ENCODE data around the gene ADGRD2. TPM values are rescaled to one million over a fixed set of nuclear protein-coding genes. Genes with fewer than 3 reads are reported as not detected.

Gene ADGRD2
- total and polyA plus RNA-seq, 7 donors, result not detected

- Histone ChIP-seq H3K4me3 (no peak overlapping the region), H3K4me1 (peaks cover 0 to 11% (median 10%) of the 10 kb centered on the region in 4 donors), H3K27ac (no peak overlapping the region), H3K9me3 (no peaks in the 10 kb centered on the region), H3K27me3 (peaks cover 21 to 82% (median 53%) of the 10 kb centered on the region in 3 donors), H3K36me3 (no peaks in the 10 kb centered on the region)
- TF ChIP-seq EP300 (IDR thresholded peaks at IDR 0.05) (no peak), POLR2AphosphoS5 (IDR thresholded peaks at IDR 0.05) (no peak)
- 11 to 22% methylated on average over 7 of the region's 7 CpGs for WGBS, 2 donors
- no peak for DNase-seq
- intact Hi-C loops (cut with DNase I), result no loop called here
Measured at GRCh38 chr9:124480621-124480981, 30.4 kb downstream of the ADGRD2 start.

- Histone ChIP-seq H3K4me3 (no peak overlapping the region), H3K27ac (no peak overlapping the region), H3K9me3 (no peaks in the 10 kb centered on the region), H3K36me3 (no peaks in the 10 kb centered on the region), H3K27me3 (peaks cover 21 to 82% (median 51%) of the 10 kb centered on the region in 3 donors), H3K4me1 (peaks cover 0 to 11% (median 10%) of the 10 kb centered on the region in 4 donors)
- no peak for DNase-seq
- TF ChIP-seq POLR2AphosphoS5 (IDR thresholded peaks at IDR 0.05) (no peak), POLR2A (IDR thresholded peaks at IDR 0.05) (no peak), EP300 (IDR thresholded peaks at IDR 0.05) (no peak), CTCF (IDR thresholded peaks at IDR 0.05) (no peak)
- intact Hi-C loops (cut with DNase I), result no loop called here
- 55 to 68% methylated on average over 17 of the region's 17 CpGs for WGBS, 2 donors
Measured at GRCh38 chr9:124481115-124481514, 30.9 kb downstream of the ADGRD2 start.

GRCh38 chr9:124482431-124483031 is 32.3 kb downstream of the ADGRD2 start:
- no peak for DNase-seq
- H3K9me3 ChIP-seq, result no peaks in the 10 kb centered on the region
- peaks cover 18 to 82% (median 50%) of the 10 kb centered on the region in 3 donors for H3K27me3 ChIP-seq
- H3K27ac ChIP-seq, result no peak overlapping the region
- no peak for TF ChIP-seq POLR2AphosphoS5 (IDR thresholded peaks at IDR 0.05)
- TF ChIP-seq CTCF (IDR thresholded peaks at IDR 0.05), result no peak
- no peak for TF ChIP-seq EP300 (IDR thresholded peaks at IDR 0.05)
- TF ChIP-seq POLR2A (IDR thresholded peaks at IDR 0.05), result no peak
- H3K4me3 ChIP-seq, result no peak overlapping the region
- H3K4me1 ChIP-seq, result peaks cover 0 to 7% (median 6%) of the 10 kb centered on the region in 4 donors
- intact Hi-C loops (cut with DNase I), result no loop called here
- H3K36me3 ChIP-seq, result no peaks in the 10 kb centered on the region
- 20 to 42% methylated on average over 26 of the region's 26 CpGs for WGBS, 2 donors

GRCh38 chr9:124483481-124483880 is 33.2 kb downstream of the ADGRD2 start:
- no peaks in the 10 kb centered on the region for H3K9me3 ChIP-seq
- TF ChIP-seq POLR2AphosphoS5 (IDR thresholded peaks at IDR 0.05) (no peak), POLR2A (IDR thresholded peaks at IDR 0.05) (no peak), CTCF (IDR thresholded peaks at IDR 0.05) (no peak), EP300 (IDR thresholded peaks at IDR 0.05) (no peak)
- H3K27ac ChIP-seq, result no peak overlapping the region
- intact Hi-C loops (cut with DNase I), result no loop called here
- no peaks in the 10 kb centered on the region for H3K4me1 ChIP-seq
- 95% methylated on average over 9 of the region's 9 CpGs for WGBS, 2 donors
- no peak for DNase-seq
- no peak overlapping the region for H3K4me3 ChIP-seq
- no peaks in the 10 kb centered on the region for H3K36me3 ChIP-seq
- H3K27me3 ChIP-seq, result peaks cover 9 to 81% (median 45%) of the 10 kb centered on the region in 3 donors

- H3K27me3 ChIP-seq, result peaks cover 8 to 70% (median 29%) of the 10 kb centered on the region in 3 donors
- no peaks in the 10 kb centered on the region for H3K4me1 ChIP-seq
- no peaks in the 10 kb centered on the region for H3K36me3 ChIP-seq
- no peak overlapping the region for H3K27ac ChIP-seq
- intact Hi-C loops (cut with DNase I), result no loop called here
- H3K4me3 ChIP-seq, result no peak overlapping the region
- WGBS, 2 donors, result 77 to 78% methylated on average over 13 of the region's 13 CpGs
- TF ChIP-seq EP300 (IDR thresholded peaks at IDR 0.05) (no peak), POLR2A (IDR thresholded peaks at IDR 0.05) (no peak), POLR2AphosphoS5 (IDR thresholded peaks at IDR 0.05) (no peak), CTCF (IDR thresholded peaks at IDR 0.05) (no peak)
- no peak for DNase-seq
- H3K9me3 ChIP-seq, result no peaks in the 10 kb centered on the region
Measured at GRCh38 chr9:124485201-124485600, 35.0 kb downstream of the ADGRD2 start.
